ENCODE data around the gene ING5.

The ING5 gene

DNA sequence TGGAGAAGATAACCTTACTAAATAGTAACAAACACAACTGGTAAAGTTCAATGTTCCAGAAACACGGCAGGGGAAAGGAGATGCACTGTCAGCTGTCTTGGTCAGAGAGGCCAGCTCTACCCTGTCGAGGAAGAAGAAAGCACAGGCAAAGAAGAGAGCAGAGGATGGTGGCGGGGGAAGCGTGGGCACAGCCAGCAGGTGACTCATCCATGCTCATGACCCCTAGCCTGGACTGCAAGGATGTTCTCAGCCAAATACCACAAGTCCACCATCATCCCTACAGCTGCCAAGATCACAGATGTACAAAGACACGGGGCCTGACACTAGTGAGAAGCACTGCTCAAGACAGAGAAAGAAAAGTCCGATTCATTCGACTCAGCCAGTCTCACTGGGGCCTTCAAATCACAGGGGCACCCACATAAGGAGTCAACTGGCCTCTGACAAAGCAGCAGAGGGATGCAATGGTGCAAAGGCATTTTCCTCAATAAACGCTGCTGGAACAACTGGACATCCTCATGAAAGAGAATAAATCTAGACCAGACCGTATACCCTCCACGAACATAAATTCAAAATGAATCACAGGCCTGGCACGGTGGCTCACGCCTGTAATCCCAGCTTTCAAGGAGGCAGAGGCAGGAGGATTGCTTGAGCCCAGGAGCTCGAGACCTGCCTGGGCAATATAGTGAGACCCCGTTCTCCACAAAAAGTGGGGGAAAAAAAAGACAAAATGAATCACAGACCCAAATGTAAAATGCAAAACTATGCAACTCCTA, 20.8 kb upstream of the ING5 start:
- Histone ChIP-seq H3K79me2 (no peaks in the 10 kb centered on the region), H3K36me3 (ENCODE audit: control insufficient read depth, insufficient read depth, low read length) (no peaks in the 10 kb centered on the region), H3K9me3 (ENCODE audit: control insufficient read depth, low read length) (no peaks in the 10 kb centered on the region), H2AFZ (no peak overlapping the region), H3K27ac (no peak overlapping the region), H3K4me2 (ENCODE audit: low read length) (no peak overlapping the region), H3K9ac (no peak overlapping the region), H3K27me3 (ENCODE audit: control insufficient read depth, insufficient read depth, low read length) (no peaks in the 10 kb centered on the region), H3K4me3 (ENCODE audit: low read depth, low read length) (no peak overlapping the region), H3K4me1 (peaks cover 2% of the 10 kb centered on the region)
- TF ChIP-seq, protein P1, sequence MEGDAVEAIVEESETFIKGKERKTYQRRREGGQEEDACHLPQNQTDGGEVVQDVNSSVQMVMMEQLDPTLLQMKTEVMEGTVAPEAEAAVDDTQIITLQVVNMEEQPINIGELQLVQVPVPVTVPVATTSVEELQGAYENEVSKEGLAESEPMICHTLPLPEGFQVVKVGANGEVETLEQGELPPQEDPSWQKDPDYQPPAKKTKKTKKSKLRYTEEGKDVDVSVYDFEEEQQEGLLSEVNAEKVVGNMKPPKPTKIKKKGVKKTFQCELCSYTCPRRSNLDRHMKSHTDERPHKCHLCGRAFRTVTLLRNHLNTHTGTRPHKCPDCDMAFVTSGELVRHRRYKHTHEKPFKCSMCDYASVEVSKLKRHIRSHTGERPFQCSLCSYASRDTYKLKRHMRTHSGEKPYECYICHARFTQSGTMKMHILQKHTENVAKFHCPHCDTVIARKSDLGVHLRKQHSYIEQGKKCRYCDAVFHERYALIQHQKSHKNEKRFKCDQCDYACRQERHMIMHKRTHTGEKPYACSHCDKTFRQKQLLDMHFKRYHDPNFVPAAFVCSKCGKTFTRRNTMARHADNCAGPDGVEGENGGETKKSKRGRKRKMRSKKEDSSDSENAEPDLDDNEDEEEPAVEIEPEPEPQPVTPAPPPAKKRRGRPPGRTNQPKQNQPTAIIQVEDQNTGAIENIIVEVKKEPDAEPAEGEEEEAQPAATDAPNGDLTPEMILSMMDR (IDR thresholded peaks at IDR 0.05), result no peak

DNA sequence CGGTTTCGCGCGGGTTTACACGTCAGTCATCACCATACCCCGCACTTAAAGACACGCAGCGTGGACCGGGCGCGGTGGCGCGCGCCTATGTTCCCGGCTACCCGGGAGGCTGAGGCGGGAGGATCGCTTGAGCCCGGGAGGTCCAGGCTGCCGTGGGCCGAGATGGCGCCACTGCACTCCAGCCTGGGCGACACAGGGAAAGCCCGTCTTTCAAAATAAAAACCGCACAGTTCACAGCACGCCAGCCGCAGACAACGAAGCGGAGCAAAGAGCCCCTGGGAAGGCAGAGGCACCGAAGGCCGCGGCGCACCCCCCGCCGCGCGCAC, 15.6 kb upstream of the ING5 start:
- no peaks in the 10 kb centered on the region for H3K79me2 ChIP-seq
- H3K4me2 ChIP-seq (ENCODE audit: low read length), result peak overlapping the region; percentile 94
- H3K36me3 ChIP-seq (ENCODE audit: control insufficient read depth, insufficient read depth, low read length), result no peaks in the 10 kb centered on the region
- TF ChIP-seq, protein P1 (IDR thresholded peaks at IDR 0.05), result no peak
- no peaks in the 10 kb centered on the region for H3K27me3 ChIP-seq (ENCODE audit: control insufficient read depth, insufficient read depth, low read length)
- H3K9me3 ChIP-seq (ENCODE audit: control insufficient read depth, low read length), result no peaks in the 10 kb centered on the region
- H3K9ac ChIP-seq, result no peak overlapping the region
- peak overlapping the region; percentile 72 for H3K4me3 ChIP-seq (ENCODE audit: low read depth, low read length)
- peak overlapping the region; percentile 92 for H2AFZ ChIP-seq
- H3K4me1 ChIP-seq, result peaks cover 13% of the 10 kb centered on the region
- no peak overlapping the region for H3K27ac ChIP-seq

DNA sequence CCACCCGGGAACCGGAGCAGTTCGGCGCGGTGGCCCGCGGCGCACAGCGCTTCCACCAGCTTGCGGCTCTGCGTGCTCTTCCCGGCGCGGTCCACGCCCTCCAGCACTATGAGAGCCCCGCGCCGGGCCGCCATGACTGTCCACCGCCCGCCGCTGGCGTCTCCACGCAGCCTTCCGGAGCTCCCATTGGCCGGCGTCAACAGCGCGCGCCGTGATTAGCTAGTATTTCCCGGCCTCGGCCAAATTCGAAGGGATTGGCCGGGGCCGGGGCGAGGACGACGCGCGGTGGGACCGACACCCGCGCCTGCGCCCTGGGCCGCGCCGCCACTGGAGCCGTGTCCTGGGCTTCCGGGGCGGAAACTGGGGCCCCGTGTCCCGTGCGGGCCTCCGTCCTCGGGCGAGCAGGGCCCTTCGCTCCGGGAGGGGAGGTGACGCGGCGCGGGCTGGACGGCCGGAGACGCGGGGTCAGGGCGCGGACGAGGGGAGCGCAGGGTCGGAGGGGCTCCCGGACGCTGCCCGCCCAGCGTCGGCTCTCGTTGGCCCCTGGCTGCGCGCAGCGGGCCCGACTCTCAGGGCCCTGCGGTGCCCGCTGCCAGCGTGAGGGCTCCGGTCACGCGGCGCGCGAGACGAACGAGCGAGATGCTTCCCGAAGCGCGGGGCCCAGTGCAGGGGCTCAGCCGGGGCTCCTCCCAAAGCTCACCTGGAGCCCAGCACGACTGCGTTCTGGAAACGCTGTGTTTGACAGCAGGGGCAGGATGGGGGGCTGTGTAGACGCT, 15.0 kb upstream of the ING5 start, which contains the start of gene DTYMK:
TSS of gene DTYMK (minus strand) at position 166 of the 776 bp plus-strand sequence. CDS start at position 134, 32 bp downstream.
- no peaks in the 10 kb centered on the region for H3K79me2 ChIP-seq
- H3K9me3 ChIP-seq (ENCODE audit: control insufficient read depth, low read length), result no peaks in the 10 kb centered on the region
- no peaks in the 10 kb centered on the region for H3K36me3 ChIP-seq (ENCODE audit: control insufficient read depth, insufficient read depth, low read length)
- TF ChIP-seq, protein P1 (IDR thresholded peaks at IDR 0.05), result no peak
- peak within 1 kb of the TSS; percentile 72 for H3K4me3 ChIP-seq (ENCODE audit: low read depth, low read length)
- H3K27me3 ChIP-seq (ENCODE audit: control insufficient read depth, insufficient read depth, low read length), result no peaks in the 10 kb centered on the region
- peak within 1 kb of the TSS; percentile 94 for H3K4me2 ChIP-seq (ENCODE audit: low read length)
- peaks cover 13% of the 10 kb centered on the region for H3K4me1 ChIP-seq
- H3K27ac ChIP-seq, result peak within 1 kb of the TSS; percentile 88
- peak within 1 kb of the TSS; percentile 64 for H3K9ac ChIP-seq
- peak within 1 kb of the TSS; percentile 96 for H2AFZ ChIP-seq

DNA sequence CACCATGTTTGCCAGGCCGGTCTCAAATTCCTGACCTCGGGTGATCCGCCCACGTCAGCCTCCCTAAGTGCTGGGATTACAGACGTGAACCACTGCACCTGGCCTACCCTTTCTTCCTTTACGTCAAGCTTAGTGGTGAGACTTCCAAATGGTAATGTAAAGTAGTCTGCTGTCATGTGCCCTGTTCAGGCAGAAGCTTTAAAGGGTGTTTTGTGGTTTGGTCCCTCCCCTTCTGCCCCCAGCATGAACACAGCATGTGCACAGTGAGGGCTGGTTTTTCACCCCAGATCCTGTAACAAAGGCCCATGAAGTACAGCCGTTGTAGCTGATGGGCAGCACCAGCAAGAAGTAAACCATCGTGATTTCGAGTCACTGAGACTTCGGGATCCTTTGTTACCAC, 12.5 kb upstream of the ING5 start:
- Histone ChIP-seq H3K79me2 (no peaks in the 10 kb centered on the region), H3K4me2 (ENCODE audit: low read length) (no peak overlapping the region), H2AFZ (no peak overlapping the region), H3K36me3 (ENCODE audit: control insufficient read depth, insufficient read depth, low read length) (no peaks in the 10 kb centered on the region), H3K27me3 (ENCODE audit: control insufficient read depth, insufficient read depth, low read length) (no peaks in the 10 kb centered on the region), H3K4me3 (ENCODE audit: low read depth, low read length) (no peak overlapping the region), H3K4me1 (peaks cover 13% of the 10 kb centered on the region), H3K9me3 (ENCODE audit: control insufficient read depth, low read length) (no peaks in the 10 kb centered on the region), H3K9ac (no peak overlapping the region), H3K27ac (no peak overlapping the region)
- TF ChIP-seq, protein P1 (IDR thresholded peaks at IDR 0.05), result no peak

All from parathyroid adenoma (tissue), 2 donors.